ENCODE data around the gene ELAPOR2.

- TF ChIP-seq, protein P1, sequence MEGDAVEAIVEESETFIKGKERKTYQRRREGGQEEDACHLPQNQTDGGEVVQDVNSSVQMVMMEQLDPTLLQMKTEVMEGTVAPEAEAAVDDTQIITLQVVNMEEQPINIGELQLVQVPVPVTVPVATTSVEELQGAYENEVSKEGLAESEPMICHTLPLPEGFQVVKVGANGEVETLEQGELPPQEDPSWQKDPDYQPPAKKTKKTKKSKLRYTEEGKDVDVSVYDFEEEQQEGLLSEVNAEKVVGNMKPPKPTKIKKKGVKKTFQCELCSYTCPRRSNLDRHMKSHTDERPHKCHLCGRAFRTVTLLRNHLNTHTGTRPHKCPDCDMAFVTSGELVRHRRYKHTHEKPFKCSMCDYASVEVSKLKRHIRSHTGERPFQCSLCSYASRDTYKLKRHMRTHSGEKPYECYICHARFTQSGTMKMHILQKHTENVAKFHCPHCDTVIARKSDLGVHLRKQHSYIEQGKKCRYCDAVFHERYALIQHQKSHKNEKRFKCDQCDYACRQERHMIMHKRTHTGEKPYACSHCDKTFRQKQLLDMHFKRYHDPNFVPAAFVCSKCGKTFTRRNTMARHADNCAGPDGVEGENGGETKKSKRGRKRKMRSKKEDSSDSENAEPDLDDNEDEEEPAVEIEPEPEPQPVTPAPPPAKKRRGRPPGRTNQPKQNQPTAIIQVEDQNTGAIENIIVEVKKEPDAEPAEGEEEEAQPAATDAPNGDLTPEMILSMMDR (IDR thresholded peaks at IDR 0.05) = no peak
- TF ChIP-seq EZH2 (IDR thresholded peaks at IDR 0.05; ENCODE audit: borderline replicate concordance, insufficient read depth, low read depth, low read length, poor library complexity, severe bottlenecking) = no peak
Observed at GRCh38 chr7:87106974-87107612, 47.6 kb upstream of the ELAPOR2 start.
